DOHH2 (cell line): ENCODE results near the gene LIAS.

Source experiments
- H3F3A ChIP-seq: fragments of 200-600 bp; sonication (generic), shearing (Covaris generic); 2 replicates; pipeline ENCODE4 v1.6.0; 2016; ENCODE audit warnings: antibody characterized with exemption, mild to moderate bottlenecking; ENCODE audit not compliant: control insufficient read depth, insufficient read depth
- H3K27ac ChIP-seq: fragments of 200-600 bp; sonication (generic); 2 replicates; pipeline ENCODE4 v1.5.1; 2014; ENCODE audit warnings: low read depth, mild to moderate bottlenecking, low read length, moderate library complexity
- H3K27me3 ChIP-seq: fragments of 200-600 bp; sonication (generic); 2 replicates; pipeline ENCODE4 v1.6.1; 2014; ENCODE audit warnings: mild to moderate bottlenecking, low read length, mixed read lengths; ENCODE audit not compliant: control insufficient read depth
- H3K36me3 ChIP-seq: fragments of 200-600 bp; sonication (generic); 2 replicates; pipeline ENCODE4 v1.6.1; 2014; ENCODE audit warnings: mild to moderate bottlenecking, low read length, moderate library complexity, mixed read lengths; ENCODE audit not compliant: control insufficient read depth
- H3K4me1 ChIP-seq: fragments of 200-600 bp; sonication (generic); 2 replicates; pipeline ENCODE4 v1.6.1; 2014; ENCODE audit warnings: mild to moderate bottlenecking, low read length, mixed read lengths; ENCODE audit not compliant: control insufficient read depth
- H3K4me2 ChIP-seq: fragments of 200-600 bp; sonication (generic); 2 replicates; pipeline ENCODE4 v1.6.0; 2014; ENCODE audit warnings: mild to moderate bottlenecking, low read length, moderate library complexity
- H3K4me3 ChIP-seq: fragments of 200-600 bp; sonication (generic); 2 replicates; pipeline ENCODE4 v1.5.1; 2014; ENCODE audit warnings: mild to moderate bottlenecking, low read length, mixed read lengths
- H3K79me2 ChIP-seq: fragments of 200-600 bp; sonication (generic); 2 replicates; pipeline ENCODE4 v1.6.1; 2014; ENCODE audit warnings: mild to moderate bottlenecking, low read length, mixed read lengths; ENCODE audit not compliant: control insufficient read depth
- H3K9me2 ChIP-seq: fragments of 200-600 bp; sonication (generic); replicated peaks from 2 replicates; pipeline ENCODE4 v1.6.1; 2014; ENCODE audit warnings: mild to moderate bottlenecking, low read length, mixed read lengths; ENCODE audit not compliant: control insufficient read depth
- H3K9me3 ChIP-seq: fragments of 200-600 bp; sonication (generic); 2 replicates; pipeline ENCODE4 v1.6.1; 2014; ENCODE audit warnings: antibody characterized with exemption, low read length, mixed read lengths; ENCODE audit not compliant: control insufficient read depth, insufficient read depth
- H4K20me1 ChIP-seq: fragments of 200-600 bp; sonication (generic); 2 replicates; pipeline ENCODE4 v1.6.0; 2014; ENCODE audit warnings: low read depth, mild to moderate bottlenecking, antibody characterized with exemption, low read length, moderate library complexity; ENCODE audit not compliant: control insufficient read depth, insufficient read depth
- EZH2phosphoT487 ChIP-seq: fragments of 200-600 bp; sonication (generic); IDR thresholded peaks from 2 replicates; pipeline ENCODE4 v1.6.1; 2017; ENCODE audit warnings: borderline replicate concordance, mild to moderate bottlenecking, antibody characterized with exemption, low read length, moderate library complexity, mixed read lengths
- TF ChIP-seq, protein P1 (sequence below): fragments of 200-600 bp; sonication (generic); IDR thresholded peaks from one replicate; pipeline ENCODE4 v1.5.1; 2014; ENCODE audit warnings: antibody characterized with exemption, mild to moderate bottlenecking, low read depth, low read length; ENCODE audit not compliant: poor library complexity, severe bottlenecking

The LIAS gene

DNA sequence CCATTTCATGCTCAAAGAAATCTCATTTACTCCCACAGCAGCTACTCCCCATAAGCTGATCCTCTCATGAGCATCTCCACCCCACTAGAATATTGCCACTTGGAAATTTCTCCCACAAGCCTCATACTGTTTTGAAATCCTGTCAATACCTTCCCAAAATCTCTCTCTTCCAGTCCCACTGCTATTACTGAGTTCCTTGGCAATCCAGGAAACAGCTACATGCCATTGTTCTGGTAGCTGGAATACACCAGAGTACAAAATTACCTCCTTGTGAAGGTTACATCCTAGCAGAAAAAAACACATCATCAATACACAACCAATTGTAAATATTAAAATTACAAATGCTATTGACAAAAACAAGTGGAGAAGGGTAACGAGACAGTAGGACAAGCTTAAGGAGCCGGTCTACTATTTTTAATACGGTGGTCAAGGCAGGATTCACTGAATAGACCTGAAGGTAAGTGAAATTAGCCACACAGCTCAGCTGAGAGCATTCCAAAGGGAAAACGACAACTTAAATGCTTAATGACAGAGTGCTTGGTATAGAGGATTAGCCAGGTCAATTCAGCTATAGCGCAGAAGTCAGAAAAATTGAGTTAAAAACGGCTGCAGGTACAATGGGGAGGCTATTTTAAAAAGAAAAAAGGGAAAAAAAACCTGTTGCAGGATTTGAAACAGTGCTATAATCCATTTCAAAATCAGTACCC, 6.5 kb upstream of the LIAS start:
- Histone ChIP-seq H3K9me3 (no peaks in the 10 kb centered on the region), H3K27me3 (no peaks in the 10 kb centered on the region), H3K4me2 (no peak overlapping the region), H3K79me2 (peaks cover 21% of the 10 kb centered on the region), H3F3A (peaks cover 98% of the 10 kb centered on the region), H3K4me3 (no peak overlapping the region), H3K4me1 (peaks cover 26% of the 10 kb centered on the region), H3K27ac (no peak overlapping the region), H3K36me3 (peaks cover 74% of the 10 kb centered on the region), H3K9me2 (no peaks in the 10 kb centered on the region), H4K20me1 (peaks cover 51% of the 10 kb centered on the region)
- no peak for TF ChIP-seq EZH2phosphoT487
- TF ChIP-seq, protein P1, sequence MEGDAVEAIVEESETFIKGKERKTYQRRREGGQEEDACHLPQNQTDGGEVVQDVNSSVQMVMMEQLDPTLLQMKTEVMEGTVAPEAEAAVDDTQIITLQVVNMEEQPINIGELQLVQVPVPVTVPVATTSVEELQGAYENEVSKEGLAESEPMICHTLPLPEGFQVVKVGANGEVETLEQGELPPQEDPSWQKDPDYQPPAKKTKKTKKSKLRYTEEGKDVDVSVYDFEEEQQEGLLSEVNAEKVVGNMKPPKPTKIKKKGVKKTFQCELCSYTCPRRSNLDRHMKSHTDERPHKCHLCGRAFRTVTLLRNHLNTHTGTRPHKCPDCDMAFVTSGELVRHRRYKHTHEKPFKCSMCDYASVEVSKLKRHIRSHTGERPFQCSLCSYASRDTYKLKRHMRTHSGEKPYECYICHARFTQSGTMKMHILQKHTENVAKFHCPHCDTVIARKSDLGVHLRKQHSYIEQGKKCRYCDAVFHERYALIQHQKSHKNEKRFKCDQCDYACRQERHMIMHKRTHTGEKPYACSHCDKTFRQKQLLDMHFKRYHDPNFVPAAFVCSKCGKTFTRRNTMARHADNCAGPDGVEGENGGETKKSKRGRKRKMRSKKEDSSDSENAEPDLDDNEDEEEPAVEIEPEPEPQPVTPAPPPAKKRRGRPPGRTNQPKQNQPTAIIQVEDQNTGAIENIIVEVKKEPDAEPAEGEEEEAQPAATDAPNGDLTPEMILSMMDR: no peak

DNA sequence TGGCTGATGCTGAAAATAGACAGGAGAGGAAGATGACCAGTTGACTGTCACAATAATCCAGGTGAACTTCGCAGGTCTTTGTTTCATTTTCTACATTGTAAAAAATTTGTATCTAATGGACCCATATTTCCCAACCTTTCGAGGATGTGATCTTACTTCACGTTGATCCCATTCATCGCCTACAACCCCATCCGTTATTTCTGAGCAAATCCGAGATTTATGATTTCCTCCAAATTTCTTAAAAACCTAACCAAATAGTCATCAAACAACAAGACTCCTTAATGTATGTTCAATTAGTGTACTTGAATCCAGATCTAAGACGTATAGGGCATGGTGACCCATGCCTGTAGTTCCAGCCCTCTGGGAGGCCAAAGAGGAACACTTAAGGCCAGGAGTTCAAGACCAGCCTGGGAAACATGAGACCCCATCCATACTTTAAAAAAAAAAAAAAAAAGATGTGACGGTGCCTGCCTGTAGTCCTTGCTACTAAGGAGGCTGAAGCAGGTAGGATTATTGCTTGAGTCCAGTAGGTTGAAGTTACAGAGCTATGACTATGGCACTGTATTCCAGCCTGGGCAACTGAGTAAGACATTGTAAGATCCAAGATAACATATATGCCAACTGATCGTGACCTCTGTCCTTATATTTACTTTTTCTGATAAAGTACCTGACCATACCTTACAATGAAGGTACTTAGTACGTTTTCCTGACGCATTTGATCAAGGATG, 5.8 kb upstream of the LIAS start:
- Histone ChIP-seq H3K9me2 (no peaks in the 10 kb centered on the region), H4K20me1 (peaks cover 57% of the 10 kb centered on the region)

DNA sequence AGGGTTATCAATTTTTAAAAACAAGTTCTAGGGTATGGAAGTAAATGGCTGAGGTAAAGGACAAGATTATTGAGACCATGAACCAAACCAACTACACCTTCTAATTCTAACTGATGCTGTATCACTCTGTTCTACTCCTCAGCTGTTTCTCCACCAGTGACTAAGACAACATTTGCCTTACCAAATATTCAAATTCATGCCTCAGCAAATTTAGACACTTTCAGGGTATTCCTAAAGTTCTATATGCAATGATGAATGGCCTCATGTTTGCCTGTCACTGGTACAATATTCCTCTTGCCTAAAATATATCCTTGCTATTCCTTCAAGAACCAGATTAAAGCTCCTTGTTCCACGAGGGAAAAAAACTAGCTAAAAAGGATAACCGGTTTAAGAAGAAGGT, 5.1 kb upstream of the LIAS start:
- TF ChIP-seq, protein P1: no peak
- no peak for TF ChIP-seq EZH2phosphoT487
- Histone ChIP-seq H3K4me3 (no peak overlapping the region), H3K9me3 (no peaks in the 10 kb centered on the region), H3K27me3 (no peaks in the 10 kb centered on the region), H3F3A (peaks cover 96% of the 10 kb centered on the region), H3K36me3 (peaks cover 88% of the 10 kb centered on the region), H3K79me2 (peaks cover 35% of the 10 kb centered on the region), H3K4me2 (no peak overlapping the region), H3K4me1 (peaks cover 24% of the 10 kb centered on the region), H4K20me1 (peaks cover 57% of the 10 kb centered on the region), H3K27ac (no peak overlapping the region), H3K9me2 (no peaks in the 10 kb centered on the region)

More for the DNA sequence above, 5.8 kb upstream of the LIAS start:
- H3K9me3 ChIP-seq: no peaks in the 10 kb centered on the region
- no peak overlapping the region for H3K4me3 ChIP-seq
- H3K79me2 ChIP-seq: peaks cover 28% of the 10 kb centered on the region
- peaks cover 24% of the 10 kb centered on the region for H3K4me1 ChIP-seq
- no peaks in the 10 kb centered on the region for H3K27me3 ChIP-seq
- peaks cover 98% of the 10 kb centered on the region for H3F3A ChIP-seq
- no peak for TF ChIP-seq EZH2phosphoT487
- TF ChIP-seq, protein P1: no peak
- H3K36me3 ChIP-seq: peaks cover 82% of the 10 kb centered on the region
- H3K4me2 ChIP-seq: no peak overlapping the region
- H3K27ac ChIP-seq: no peak overlapping the region
